Gastrocnemius medialis (tissue), 4 donors: ENCODE measurements around the gene ADCY1.

Experiments used
- POLR2A ChIP-seq, 2 donors: fragments of 450-650 bp; IDR thresholded peaks; one replicate each; pipeline ENCODE4 v1.6.1; 2017; ENCODE audit warnings: antibody characterized with exemption in 2 of 2, mild to moderate bottlenecking in 2 of 2, moderate library complexity in 2 of 2
- TF ChIP-seq, protein P1 (sequence below), 5 experiments: fragments of 450-650 bp in 3 of 5; fragments of 200-600 bp in 2 of 5; sonication (generic) in 2 of 5; IDR thresholded peaks in 4 of 5; conservative IDR thresholded peaks in 1 of 5; 1 replicate in 4 of 5; 2 replicates in 1 of 5; pipeline ENCODE4 v1.5.1; 2016 to 2019; ENCODE audit warnings: antibody characterized with exemption in 5 of 5, mild to moderate bottlenecking in 3 of 5, moderate library complexity in 3 of 5

DNA sequence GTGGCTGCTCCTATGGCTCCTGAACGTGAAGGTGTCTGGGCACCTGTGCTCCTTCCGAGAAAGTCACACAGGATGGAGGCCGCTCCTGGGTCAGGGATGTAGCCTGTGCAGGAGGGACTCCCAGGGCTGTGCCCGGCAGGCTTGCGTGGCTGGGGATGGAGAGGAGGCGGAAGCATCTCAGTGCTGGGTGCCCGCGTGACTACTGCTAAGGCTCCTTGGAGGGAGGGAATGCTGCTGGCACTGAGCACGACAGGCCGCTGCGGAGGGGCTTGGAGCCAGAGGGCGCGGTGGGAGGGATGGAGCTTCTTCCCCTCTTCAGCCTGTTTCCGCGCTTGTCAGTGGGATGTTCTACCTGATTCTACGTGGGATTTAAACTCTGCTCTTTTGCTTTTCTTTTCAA is 35.0 kb downstream of the ADCY1 start:
- TF ChIP-seq, protein P1, sequence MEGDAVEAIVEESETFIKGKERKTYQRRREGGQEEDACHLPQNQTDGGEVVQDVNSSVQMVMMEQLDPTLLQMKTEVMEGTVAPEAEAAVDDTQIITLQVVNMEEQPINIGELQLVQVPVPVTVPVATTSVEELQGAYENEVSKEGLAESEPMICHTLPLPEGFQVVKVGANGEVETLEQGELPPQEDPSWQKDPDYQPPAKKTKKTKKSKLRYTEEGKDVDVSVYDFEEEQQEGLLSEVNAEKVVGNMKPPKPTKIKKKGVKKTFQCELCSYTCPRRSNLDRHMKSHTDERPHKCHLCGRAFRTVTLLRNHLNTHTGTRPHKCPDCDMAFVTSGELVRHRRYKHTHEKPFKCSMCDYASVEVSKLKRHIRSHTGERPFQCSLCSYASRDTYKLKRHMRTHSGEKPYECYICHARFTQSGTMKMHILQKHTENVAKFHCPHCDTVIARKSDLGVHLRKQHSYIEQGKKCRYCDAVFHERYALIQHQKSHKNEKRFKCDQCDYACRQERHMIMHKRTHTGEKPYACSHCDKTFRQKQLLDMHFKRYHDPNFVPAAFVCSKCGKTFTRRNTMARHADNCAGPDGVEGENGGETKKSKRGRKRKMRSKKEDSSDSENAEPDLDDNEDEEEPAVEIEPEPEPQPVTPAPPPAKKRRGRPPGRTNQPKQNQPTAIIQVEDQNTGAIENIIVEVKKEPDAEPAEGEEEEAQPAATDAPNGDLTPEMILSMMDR (IDR thresholded peaks at IDR 0.05 in 4 of 5, conservative IDR thresholded peaks at IDR 0.05 in 1 of 5): no peak
- TF ChIP-seq POLR2A (IDR thresholded peaks at IDR 0.05): no peak
